ENCODE data around the gene KDM4B.

Gene KDM4B

GRCh38 chr19:5068233-5069072 lies 99.5 kb downstream of the KDM4B start:
- DNase-seq (ENCODE audit: insufficient read length, low spot score) (no peak), FAIRE-seq (no peak)

GRCh38 chr19:5070331-5070730 lies 101.4 kb downstream of the KDM4B start:
- no peak for FAIRE-seq
- no peak for DNase-seq (ENCODE audit: insufficient read length, low spot score)
- TF ChIP-seq, protein P1, sequence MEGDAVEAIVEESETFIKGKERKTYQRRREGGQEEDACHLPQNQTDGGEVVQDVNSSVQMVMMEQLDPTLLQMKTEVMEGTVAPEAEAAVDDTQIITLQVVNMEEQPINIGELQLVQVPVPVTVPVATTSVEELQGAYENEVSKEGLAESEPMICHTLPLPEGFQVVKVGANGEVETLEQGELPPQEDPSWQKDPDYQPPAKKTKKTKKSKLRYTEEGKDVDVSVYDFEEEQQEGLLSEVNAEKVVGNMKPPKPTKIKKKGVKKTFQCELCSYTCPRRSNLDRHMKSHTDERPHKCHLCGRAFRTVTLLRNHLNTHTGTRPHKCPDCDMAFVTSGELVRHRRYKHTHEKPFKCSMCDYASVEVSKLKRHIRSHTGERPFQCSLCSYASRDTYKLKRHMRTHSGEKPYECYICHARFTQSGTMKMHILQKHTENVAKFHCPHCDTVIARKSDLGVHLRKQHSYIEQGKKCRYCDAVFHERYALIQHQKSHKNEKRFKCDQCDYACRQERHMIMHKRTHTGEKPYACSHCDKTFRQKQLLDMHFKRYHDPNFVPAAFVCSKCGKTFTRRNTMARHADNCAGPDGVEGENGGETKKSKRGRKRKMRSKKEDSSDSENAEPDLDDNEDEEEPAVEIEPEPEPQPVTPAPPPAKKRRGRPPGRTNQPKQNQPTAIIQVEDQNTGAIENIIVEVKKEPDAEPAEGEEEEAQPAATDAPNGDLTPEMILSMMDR (IDR thresholded peaks at IDR 0.05; ENCODE audit: insufficient read depth, missing control alignments) = no peak

More at GRCh38 chr19:5068233-5069072, 99.5 kb downstream of the KDM4B start:
- TF ChIP-seq, protein P1 (IDR thresholded peaks at IDR 0.05; ENCODE audit: insufficient read depth, missing control alignments) = no peak

GRCh38 chr19:5070930-5071329 lies 102.0 kb downstream of the KDM4B start:
- DNase-seq (ENCODE audit: insufficient read length, low spot score) (no peak), FAIRE-seq (no peak)
- TF ChIP-seq, protein P1 (IDR thresholded peaks at IDR 0.05; ENCODE audit: insufficient read depth, missing control alignments) = no peak

- TF ChIP-seq, protein P1 (IDR thresholded peaks at IDR 0.05; ENCODE audit: insufficient read depth, missing control alignments) = no peak
- FAIRE-seq (no peak), DNase-seq (ENCODE audit: insufficient read length, low spot score) (no peak)
Observed at GRCh38 chr19:5071579-5071978, 102.7 kb downstream of the KDM4B start.

- no peak for FAIRE-seq
- TF ChIP-seq, protein P1 (IDR thresholded peaks at IDR 0.05; ENCODE audit: insufficient read depth, missing control alignments) = no peak
- DNase-seq (ENCODE audit: insufficient read length, low spot score) = no peak
Observed at GRCh38 chr19:5072115-5072514, 103.2 kb downstream of the KDM4B start.

DNA sequence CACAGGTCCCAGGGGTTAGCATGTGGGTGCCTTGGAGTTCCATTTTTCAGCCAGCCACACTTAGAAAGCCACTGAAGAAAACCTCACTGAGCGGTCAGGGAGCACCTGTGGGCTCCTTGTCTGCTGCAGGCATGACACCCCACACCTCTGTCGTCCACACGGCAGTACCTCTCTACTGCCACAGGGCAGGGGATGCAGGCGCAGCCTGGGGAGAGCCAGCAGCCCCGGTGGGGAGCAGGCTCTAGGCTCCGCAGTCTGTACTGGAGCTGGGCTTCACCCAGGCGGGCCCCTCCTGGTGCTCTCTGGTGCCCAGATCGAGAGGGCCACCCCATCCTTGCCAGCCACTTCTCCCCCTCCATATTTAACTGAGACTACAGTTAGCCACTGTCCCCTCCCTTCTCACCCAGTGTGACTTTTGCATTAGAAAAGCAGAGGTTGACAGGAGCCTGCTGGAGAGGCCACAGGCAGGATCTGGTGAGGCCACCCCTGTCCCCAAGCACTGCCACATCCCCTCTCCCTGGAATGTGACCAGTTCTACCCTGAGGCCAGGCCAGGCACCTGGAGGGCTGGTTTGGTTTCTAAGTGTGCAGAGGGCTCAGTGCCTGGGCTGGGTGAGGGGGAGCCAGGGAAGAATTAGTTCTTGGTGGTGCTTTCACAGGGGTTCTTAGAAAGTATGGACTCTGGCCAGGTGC lies 104.4 kb downstream of the KDM4B start:
- no peak for DNase-seq (ENCODE audit: insufficient read length, low spot score)
- FAIRE-seq = no peak
- TF ChIP-seq, protein P1 (IDR thresholded peaks at IDR 0.05; ENCODE audit: insufficient read depth, missing control alignments) = no peak

DNA sequence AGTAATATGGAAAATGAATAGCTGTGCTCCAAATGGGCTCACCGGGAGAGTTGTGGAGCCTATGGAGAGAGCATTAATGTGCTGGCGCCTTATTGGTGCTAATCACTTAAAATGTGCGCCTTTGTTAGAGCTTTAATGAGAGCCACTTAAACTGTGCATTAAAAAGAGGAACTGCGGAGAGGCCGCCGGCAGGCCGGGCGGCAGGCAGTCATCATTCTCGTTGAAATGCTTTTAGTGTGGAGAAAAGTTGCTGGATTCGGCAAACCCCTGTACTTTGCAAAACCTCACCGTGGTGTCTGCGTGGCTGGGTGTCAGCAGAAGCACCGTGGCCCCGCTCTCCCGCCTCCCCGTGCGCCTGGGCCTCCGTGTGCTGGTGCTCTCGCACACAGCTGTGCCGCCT lies 105.5 kb downstream of the KDM4B start:
- DNase-seq (ENCODE audit: insufficient read length, low spot score) (no peak), FAIRE-seq (no peak)
- TF ChIP-seq, protein P1 (IDR thresholded peaks at IDR 0.05; ENCODE audit: insufficient read depth, missing control alignments) = no peak

All from D721Med (cell line).